HG02852 (cell line): ENCODE results near the gene RNF5.
"Not testable (repeated sequence)": the region's sequence is repeated elsewhere in the genome, so short reads cannot be mapped to it uniquely, and the experiment has no call there.

ENCODE experiments used
- ATAC-seq: cut with Tn5 transposase; IDR thresholded peaks from one replicate; pipeline ENCODE4 v1.9.1; 2021; ENCODE audit warnings: mild to moderate bottlenecking, moderate library complexity; ENCODE audit not compliant: unreplicated experiment

Gene RNF5

DNA sequence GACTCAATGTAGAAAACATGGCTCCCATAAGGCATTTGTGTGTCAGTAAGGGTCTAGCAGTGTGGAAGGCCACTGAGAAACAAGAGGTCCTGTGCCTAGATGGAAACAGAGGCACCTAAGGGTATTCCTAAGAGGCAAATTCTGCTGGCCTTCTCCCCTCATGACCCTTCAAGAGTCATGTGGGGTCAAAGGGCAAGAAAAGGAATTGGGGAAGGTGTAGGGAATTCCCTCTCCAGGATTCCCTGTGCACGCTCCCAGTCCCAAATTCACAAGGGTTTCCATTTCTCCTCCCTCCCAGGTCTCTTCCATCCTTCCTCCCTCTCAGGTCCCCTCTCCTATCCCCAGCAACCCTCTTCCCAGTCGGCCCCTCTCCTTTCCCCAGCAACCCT is 2.9 kb upstream of the RNF5 start:
- no peak for ATAC-seq

DNA sequence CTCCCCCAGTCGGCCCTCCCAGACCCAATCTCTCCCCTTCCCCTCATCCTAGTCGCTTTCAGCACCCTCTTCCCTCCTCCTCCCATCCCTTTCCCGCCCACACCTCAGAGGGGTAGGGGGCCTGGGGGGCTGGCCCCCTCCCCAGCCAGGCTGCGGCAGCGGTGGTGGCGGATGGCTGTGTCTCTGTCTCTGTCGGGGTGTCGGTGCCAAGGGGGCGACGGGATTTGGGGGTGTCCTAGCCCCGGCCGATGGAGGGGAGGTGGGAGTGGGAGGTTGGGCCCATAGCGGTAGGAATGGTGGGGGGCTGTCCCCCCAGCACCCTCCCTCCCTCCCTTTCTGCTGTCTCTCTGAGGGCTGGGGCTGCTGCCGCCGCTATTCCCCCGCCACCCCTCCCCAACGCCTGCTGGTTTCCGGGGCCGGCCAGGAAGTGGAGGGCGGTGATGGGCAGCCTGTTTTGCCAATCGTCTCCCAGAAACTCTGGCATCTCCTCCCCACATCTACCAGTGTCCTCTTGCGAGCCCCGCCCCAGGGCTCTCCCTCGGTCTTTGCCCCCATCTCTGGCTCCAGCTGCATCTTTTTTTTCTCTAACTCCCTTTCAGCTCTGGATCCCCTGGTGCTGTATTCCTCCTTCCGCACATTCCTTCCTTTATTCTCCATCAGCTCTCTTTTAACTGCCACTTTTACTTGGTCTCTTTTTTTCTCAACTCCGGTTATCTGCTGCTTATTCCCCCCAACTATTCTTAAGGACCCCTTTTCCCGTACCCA is 2.3 kb upstream of the RNF5 start, which contains the start of gene AGPAT1:
TSS of gene AGPAT1 (minus strand) at position 374 of the 765 bp plus-strand sequence. CDS start 4,588 bp downstream, outside the sequence.
- ATAC-seq, result peak; percentile 36

DNA sequence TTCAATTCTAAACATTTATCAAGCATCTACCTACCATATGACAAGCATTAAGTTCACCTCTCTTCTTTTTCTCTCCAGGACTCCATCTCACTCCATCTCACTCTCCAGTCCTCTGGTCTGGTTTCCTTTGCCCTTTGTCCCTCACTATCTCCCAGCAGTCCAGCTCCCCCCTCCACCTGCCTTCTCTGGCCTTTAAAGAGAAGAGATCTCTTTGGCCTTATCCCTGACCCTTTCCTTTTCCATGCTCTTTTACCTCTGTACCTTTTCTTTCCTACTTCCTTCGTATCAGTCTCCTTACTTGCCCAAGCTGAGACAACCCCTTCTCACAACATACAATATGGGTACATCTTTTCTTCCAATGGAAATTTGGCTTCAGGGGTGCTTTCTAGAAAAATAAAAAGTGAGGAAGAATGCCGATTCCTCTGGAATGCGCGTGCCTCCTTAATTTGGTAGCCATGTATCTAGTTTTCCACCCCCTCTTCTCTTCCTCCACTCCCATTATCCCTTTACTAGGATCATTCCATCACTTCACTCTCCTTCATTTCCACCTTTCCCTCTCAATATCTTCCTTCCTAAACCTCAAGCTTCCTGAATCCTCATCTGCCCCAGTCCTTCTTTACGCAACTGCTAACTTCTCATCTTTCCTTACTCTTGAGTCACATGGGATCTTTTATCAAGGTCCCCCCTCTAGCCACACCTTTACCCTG is 1.6 kb upstream of the RNF5 start:
- ATAC-seq, result no peak

DNA sequence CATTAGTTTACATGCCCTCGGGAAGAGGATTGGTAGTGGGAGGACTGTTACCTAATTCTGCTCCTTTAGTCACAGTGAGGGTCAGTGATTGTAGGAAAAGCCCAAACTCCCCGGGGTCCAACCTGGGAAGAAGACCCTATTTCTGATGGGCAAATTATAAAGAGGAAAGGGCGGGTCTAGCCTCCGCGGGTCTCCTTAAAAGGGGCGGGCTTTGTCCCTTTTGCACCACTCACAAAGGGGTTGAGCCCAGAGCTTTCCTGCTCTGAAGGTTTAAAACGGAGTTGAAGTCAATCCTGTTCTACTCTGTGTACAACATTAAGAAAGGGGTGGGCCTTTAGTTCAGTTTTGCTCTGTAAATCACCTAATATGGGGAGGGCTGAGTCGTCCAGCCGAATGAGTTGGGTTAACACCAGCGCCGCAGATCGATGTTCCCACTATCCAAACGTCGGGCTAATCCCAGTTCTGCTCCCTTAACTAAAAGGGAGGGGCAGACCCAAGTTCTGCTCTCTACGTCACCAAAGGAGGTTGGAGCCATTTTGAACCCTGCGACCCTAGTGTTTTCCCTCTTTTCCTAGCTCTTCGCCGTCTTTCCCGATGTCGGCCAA is 920 bp upstream of the RNF5 start:
- ATAC-seq, result no peak

DNA sequence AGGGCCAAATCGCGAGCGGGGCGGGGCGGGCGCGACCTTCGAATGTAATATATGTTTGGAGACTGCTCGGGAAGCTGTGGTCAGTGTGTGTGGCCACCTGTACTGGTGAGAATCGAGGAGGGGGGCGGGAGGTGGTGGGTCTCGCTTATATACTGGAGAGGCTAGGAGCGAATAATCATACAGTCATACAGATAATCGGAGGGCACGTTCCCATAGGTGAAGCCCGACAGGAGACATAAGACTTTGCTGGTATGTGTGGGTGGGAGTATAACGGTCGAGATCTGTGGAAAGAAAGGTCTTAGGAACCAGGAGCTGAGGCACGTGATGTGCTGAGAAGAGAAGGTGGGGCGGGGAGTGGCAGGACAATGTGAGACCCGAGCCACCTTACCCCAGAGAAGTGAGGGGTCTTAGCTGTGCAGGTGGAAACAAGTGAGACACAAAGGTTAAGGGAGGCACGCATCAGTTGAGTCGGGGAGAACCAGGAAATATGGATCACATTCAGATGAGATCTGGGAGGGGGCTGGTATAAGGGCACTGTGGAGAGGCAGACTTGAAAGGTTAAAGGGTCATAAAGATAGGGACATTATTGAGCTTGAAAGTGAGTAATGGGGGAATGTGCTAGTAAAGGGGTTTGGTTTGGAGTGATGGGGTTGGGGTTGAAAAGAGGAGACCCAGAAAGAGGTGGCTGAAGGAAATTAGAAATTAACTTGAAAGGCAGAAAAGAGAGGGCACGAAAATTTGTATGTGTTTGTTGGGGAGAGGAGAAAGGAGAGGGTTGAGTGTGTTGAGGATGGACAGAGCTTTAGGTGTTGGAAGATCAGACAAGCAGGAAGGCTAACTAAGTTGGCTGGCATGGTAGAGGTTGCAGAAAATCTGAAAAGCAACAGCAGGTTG is 589 bp downstream of the RNF5 start:
- ATAC-seq, result no peak

DNA sequence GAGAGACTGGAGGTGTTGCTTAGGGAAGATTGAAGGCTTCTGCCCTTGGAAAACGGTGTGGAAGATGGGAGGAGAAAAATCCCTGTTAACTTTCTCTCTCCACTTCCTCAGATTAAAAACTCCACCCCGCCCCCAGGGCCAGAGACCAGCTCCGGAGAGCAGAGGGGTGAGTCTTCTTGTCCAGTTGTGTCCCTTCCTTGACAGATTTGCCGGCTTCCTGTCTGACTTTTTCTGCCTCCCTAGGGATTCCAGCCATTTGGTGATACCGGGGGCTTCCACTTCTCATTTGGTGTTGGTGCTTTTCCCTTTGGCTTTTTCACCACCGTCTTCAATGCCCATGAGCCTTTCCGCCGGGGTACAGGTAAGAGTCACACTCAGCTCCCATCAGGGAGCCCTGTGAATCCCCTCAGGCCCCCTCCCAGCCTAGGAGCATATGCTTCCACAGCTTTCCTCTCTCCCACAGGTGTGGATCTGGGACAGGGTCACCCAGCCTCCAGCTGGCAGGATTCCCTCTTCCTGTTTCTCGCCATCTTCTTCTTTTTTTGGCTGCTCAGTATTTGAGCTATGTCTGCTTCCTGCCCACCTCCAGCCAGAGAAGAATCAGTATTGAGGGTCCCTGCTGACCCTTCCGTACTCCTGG is 1.7 kb downstream of the RNF5 start:
- no peak for ATAC-seq

DNA sequence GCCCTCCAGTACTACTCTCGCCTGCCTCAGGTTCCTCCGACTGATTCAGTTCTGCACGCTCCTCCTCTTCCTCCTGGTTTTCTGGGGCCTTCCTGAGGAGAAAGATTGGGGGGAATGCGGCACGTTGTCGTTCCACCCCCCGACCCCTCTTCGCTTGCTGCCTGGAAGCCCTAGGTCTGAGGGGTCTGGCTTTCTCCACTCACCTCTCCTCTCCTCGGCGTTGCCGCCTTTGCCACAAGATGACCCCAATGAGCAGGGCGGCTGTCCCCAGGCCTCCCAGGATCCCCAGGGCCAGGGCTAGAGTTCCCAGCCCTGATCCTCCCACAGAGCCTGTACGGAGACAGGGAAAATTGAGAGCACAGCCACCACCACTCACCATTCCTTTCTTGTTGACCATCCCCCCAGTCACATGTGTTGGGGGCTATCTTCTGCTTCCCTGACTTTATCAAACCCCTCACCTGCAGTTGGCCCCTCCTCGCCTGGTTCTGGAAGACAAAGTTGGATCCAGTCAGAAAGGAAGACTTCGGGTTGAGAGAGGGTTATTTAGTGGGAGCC is 3.0 kb downstream of the RNF5 start:
- no peak for ATAC-seq

DNA sequence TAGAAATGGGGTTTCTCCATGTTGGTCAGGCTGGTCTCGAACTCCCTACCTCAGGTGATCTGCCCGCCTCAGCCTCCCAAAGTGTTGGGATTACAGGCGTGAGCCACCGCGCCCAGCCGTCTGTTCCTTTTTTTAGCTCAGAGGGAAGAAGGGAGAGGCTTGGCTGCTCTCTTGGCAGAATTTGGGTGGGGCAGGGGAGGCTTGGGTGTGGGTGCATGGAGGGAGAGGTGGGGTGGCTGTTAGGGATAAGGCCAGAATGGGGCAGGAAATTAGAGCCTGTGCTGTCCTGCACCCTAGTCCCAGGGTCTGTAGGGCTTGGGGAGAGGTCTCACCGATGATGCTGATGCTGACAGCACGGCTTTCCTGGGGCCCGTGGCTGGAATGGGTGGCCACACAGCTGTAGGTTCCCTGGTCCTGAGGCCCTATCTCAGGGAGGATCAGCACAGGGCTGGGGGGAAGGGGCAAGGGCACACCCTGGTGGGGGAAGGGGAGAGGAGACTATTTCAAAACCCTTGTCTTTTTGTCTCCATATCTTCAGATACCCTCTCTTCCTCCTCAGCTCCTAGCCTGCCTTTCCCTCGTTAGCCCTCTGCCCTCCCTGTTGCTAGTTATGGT is 3.8 kb downstream of the RNF5 start:
- ATAC-seq, result no peak

DNA sequence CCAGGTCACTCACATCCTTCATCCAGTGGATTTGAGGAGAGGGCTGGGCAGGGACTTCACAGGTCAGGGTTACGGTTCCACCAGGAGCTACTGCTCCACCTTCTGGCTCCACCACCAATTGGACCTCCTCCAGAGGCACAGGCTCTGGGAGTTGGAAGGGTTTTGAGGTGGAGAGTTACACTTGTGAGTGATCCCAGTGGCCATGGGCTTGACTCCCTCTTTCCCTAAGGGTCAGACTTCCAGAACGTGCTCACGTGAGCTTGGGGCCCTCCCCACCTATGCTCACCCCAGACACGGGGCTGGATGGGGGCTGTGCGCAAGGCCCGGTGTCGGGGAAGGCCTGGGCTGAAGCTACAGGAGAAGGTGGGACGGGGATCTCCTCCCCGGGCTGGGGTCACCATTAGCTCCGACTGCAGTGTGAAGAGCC is 4.4 kb downstream of the RNF5 start:
- ATAC-seq, result no peak

DNA sequence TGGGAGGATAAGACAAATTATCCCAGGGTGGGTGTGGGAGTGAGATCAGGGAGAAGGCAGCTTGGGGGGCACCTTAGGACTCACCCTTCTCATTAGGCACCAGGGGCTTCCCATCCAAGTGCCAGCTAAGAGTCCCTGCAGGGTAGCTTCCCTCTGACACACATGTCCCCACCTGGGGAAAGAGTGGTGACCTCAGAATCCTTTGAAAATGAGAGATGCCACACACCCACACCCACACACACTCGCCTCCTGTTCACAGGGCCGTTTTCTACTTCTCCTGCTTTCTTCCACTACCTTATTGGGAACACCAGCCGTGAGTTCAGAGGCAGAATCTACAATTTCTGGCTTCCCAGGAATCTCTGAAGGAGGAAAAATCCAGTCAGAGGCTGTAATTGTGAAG is 4.8 kb downstream of the RNF5 start:
- no peak for ATAC-seq

DNA sequence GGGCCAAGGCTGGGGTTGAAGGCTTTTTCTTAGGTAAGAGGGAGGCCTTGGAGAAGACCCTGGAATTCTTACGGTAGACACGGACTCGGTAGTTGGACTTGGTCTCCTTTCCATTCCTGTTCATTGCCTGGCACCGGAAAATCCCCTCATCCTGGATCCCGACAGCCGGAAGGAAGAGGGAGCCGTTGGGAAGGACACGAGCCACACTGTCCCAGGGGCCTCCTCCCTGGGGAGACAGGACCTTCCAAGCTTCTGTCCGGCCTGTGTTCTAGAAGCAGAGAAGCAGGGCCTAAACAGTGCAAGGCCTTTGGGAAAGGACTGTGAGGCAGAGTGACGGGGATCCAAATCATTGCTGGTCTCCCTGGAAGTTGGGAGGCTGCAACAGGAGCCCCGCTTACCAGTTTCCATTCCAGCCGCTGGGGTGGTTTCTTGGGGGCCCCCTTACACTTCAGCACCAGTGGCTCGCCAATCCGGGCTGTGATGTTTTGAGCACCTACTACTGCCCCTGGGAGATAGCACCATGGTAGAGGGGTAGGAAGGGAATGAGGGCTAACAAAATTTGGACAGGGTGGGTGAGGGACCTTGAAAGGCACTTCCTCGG is 5.4 kb downstream of the RNF5 start:
- no peak for ATAC-seq

DNA sequence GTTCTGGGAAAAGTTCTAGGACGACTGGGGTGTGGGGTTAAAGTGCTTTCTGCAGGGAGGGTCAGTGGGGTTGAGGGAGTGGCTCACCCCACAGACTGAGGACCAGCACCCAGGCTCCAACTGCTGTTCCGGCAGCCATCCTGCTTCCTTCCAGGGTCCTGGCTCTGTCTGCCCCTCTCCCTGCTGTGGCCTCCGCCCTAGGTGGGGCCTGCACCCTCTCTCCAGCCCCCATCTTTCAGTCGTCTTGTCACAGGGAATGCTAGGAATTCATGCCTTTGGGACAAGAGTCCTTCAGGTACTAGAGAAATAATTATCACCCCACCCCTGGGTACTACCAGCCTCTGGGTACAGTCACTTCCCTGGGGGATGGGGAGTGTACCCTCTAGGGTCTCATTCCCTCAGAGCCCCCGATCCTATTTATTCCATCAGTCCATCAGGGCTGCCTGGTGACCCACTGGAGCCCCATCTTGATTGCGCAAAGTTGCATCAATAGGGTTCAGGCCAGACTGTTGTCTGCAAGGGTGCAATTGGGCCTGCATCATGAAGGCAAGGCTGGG is 6.0 kb downstream of the RNF5 start, which contains the start of gene AGER:
TSS of gene AGER (minus strand) at position 170 of the 557 bp plus-strand sequence. CDS start at position 139, 31 bp downstream.
- no peak for ATAC-seq

DNA sequence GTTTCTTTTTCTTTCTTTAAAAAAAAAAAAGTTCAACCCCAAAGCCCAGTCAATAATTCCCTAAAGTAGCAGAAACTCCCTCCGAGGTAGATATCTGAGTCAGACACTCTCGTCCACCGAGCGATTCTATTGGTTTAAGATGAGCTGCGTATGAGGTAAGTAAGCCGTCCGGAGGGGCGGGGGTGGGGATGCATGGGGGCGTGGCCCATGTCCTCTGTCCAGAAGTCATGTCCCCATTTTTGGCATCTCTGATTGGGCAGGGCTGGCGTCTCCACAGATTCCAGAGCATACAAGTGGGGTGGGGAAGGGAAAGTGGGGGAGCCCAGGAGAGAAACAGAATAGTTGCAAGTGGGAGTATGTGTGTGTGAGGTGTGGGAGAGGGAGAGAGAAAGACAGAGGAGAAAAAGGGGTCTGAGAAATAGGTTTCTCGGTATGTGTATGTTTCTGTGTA is 7.5 kb downstream of the RNF5 start:
- not testable (repeated sequence) for ATAC-seq

DNA sequence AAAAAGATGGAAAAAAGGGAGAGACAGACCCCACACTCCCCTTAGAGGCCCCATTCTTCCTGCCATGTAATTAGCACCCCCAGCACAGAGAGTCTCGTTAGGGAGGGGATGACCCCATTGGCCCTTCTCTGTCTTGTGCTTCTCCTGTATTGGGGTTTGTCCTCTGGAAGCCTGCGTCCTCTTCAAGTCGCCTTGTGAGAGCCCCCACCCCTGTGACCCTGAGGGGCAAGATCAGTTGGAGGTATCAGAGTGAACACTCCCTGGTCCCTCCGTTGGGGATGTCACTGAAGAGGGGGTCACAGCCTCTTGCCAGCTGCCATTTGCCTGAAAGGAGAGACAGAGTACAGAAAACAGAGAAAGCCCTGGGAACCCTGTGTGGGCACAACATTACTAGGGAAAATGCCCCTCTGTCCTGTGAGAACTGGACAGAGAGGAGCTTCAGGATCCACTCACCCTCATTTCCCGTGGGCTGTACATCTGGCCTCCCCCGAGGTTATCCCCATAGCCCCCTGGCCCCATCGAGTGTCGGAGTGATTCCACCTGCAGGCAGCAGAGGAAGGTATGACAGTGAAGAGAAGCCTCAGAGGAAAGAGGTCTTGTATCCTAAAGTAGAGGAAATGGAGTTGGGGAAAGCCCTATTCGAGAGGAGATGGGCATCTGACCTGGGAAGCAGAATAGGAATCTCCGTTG is 8.1 kb downstream of the RNF5 start:
- ATAC-seq, result not testable (repeated sequence)

DNA sequence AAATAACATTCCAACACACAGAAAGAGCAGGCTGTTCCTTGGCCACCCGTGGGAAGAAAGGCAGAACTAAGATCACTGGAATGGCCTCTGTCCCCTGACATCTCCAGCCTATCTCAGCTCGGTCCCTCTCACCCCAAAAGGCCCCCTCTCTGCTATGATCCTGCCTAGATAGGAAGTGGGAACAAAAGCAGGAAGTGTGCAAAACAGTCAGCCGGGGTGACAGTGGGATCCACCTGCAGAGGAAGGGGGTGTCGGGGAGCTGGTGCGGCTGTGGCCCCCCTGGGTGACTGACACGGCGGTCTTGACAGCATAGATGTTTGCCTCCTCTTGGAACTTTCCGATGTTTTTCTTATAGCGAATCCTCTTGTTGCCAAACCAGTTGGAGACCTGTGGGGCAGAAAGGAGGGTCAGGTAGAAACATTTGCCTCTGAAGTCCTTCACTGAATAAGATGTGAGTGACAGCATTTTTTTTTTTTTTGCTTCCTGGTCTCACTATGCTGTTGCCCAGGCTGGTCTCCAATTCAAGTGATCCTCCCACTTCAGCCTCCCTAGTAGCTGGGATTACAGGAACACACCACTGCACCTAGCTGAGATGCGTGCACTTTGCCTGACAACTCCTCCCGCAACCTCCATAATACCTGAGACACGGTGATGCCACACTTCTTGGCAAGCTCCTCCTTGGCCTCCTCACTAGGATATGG is 9.0 kb downstream of the RNF5 start:
- no peak for ATAC-seq

DNA sequence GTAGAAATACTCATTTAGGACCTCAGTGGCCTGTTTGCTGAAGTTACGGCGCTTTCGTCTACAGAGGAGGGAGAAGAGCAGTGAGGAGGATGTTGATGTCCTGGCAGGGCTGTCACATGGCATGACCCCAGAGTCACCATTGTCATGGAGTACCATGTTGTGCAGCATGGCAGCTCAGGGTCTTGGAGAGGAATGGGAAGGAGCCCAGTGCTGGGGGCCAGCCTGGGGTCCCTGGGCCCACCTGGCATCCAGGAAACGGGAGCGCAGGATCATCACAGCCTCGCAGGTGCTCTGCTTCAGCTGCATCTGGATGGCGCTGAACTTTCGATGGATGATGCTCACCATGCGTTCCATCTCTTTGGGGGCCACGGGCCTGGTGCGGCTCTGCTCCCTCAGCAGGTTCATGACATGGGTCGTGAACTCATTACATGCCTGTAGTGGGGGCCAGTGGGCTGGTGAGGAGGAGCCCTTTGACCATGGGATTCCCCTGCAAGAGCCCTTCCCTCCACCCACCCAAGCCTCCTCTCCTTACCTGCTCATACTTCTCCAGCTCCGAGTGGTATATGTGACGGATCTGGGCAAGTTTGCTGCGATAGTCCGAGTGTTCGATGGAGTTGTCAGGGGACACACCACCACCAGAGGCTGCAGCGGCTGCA is 9.6 kb downstream of the RNF5 start:
- ATAC-seq, result not testable (repeated sequence)
